GM19463 (cell line): ENCODE measurements around the gene CELF1.
"Not testable (repeated sequence)": the region's sequence is repeated elsewhere in the genome, so short reads cannot be mapped to it uniquely, and the experiment has no call there.

ENCODE experiments used
- ATAC-seq: cut with Tn5 transposase; IDR thresholded peaks from one replicate; pipeline ENCODE4 v1.9.1; 2021; ENCODE audit warnings: mild to moderate bottlenecking, moderate library complexity; ENCODE audit not compliant: unreplicated experiment

Gene CELF1

DNA sequence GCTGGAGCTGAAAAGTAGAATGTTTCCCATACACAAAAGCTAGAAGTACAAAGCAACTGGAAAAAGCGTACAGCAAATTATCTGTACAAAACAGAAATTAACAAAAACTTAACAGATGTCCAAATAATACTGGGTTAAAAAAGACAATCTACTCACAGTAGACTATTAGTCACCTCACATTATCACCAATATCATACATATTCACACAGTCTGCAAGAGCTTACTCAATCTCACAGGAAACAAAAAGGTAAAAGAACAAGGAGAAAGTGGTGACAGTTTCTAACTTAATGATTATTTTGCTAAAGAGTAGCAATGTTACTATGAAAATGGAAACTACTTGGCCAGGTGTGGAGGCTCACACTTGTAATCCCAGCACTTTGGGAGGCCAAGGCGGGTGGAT lies 11.9 kb downstream of the CELF1 start:
- no peak for ATAC-seq

DNA sequence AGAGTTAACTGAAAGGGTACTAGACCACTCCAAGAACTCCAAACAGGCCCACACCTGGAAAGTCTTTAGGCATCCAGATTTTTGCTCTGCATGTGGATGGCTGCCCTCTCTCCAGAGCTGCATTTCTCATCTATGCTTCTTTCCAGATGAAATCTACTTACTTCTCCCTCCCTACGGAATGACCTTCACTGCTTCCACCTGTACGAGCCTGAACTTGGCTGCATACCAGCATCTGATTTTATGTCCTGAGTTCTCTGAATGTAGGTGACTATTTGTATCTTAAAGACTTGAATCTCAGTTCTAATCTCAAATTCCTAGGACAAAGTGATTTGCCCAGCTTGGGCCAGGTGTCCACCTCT lies 13.3 kb downstream of the CELF1 start:
- ATAC-seq = no peak

GRCh38 chr11:47538741-47539565 lies 14.0 kb downstream of the CELF1 start:
- no peak for ATAC-seq

- no peak for ATAC-seq
These were observed 16.0 kb downstream of the CELF1 start for GRCh38 chr11:47536915-47537314.

GRCh38 chr11:47534704-47535251 lies 18.2 kb downstream of the CELF1 start:
- no peak for ATAC-seq

DNA sequence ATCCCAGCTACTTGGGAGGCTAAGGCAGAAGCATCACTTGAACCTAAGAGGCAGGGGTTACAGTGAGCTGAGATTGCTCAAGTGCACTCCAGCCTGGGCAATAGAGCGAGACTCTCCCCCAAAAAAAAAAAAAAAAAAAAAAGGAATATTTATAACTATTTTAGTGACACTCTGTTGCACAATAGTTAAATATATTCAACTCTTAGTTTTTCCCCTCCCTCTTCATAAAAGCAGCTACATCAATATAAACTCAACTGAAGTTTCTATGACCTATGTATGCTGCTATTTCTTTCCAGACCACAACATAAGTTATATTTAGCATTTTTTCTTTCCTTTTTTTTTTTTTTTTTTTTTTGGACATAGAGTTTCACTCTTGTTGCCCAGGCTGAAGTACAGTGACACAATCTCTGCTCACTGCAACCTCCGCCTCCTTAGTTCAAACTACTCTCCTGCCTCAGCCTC lies 19.2 kb downstream of the CELF1 start:
- ATAC-seq = no peak

DNA sequence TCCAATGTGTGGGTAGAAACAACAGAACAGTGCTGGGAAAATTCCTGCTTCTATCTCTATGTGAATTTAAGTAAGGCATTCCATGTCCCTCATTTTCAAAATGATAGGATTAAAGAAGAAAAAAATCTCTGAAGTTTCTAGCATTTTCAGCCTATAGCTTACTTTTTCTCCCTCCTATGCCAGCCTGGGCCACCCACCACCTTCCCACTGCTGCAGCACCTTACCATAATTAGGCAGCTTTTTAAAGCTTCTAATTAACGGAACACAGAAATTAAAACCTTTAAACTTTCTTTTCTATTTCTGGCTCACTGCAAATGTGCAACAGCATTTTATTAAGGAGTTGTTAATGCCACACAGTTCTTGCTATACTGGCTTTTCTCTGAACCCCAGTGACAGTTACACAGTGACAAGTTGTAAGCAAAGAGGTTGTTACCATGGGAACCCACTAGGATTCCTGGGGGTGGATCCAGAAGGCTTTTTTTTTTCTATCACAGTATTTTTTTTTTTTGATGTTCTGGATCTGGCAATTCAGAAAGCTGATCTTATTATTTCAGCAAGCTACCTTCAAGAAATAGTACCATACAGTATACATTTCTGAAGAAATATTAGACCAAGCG lies 20.2 kb downstream of the CELF1 start:
- ATAC-seq = no peak

DNA sequence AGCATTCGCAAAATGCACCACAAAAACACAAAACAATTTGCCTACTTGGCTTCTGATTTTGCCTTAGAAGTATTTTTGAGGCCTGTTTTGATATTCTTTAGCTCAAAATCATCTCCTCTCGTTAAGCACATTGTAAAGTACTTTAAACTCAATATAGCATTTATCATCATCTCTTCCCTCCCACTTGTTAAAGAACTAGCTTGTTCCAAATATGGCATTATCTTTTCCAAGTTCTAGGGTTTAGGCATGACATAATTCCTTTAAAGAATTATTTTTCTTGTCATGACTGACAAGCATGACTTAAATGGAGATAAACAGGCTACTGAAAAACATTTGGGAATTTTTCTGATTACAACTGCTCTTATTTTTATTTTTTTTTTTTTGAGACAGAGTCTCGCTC lies 21.3 kb downstream of the CELF1 start:
- ATAC-seq = no peak

- ATAC-seq = not testable (repeated sequence)
These were observed 22.2 kb downstream of the CELF1 start for GRCh38 chr11:47530721-47531120.

DNA sequence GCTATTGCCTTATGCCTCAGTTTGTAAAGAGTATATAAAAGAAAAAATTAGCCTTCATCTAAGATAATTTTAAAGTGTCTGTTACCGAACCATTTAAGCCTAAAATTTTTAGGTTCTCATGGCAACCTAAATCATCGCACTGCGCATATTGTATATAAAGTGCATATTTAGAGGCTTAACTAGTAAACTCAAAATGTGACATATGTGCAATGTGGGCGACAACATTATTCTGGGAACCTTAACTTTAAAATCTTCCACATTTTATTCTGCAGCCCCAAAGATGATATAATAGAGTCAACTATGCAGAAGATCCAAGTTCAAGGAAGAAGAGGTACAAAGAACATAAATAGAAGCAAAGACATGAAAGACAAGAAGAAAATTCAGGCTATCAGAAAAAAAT lies 23.0 kb downstream of the CELF1 start:
- no peak for ATAC-seq

DNA sequence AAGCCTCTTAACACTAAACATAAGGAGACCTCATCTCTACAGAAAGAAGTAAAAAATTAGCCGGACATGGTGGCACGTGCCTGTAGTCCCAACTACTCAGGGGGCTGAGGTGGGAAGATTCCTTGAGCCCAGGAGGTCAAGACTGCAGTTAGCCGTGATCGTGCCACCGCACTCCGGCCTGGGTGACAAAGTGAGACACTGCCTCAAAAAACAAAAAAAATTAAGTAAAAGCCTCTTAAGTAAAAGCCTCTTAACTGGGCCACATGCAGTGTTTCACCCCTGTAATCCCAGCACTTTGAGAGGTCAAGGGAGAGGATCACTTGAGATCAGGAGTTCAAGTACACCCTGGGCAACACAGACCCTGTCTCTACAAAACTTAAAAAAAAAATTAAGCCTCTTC lies 25.7 kb downstream of the CELF1 start:
- ATAC-seq = no peak

GRCh38 chr11:47526032-47526431 lies 26.9 kb downstream of the CELF1 start:
- ATAC-seq = not testable (repeated sequence)

GRCh38 chr11:47524291-47524874 lies 28.5 kb downstream of the CELF1 start:
- ATAC-seq = no peak

DNA sequence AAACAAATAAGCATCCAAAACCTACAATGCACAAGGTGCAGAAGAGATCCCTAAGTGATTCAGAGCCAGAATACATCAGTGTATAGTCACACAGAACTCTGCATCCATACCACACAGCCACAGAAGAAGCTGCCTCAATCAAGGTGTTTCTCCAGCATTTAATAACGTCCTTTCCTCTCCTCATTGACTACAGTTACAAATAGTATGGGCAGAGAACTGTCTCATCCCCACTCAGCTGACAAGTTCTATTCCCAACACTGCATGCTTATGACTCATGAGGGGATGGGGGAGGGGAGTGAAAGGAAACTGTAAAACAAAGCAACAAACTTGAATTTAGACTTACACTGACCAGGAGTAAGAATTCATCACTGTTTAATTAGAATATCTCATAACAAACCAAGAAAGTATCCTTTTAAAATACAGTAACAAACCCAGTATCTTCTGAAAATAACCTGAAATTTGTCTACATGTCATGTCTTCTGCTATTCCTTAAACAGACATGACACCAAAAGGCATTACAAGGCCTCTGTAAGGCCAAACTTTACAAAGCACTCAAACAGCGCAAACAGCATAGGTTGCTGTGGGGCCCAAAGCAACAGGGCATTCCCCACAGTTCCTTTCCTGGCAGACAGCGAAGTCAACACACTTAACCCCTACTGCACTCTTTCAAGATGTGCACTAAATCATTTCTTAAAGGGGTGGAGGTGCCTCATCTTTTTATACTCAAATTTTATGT lies 29.3 kb downstream of the CELF1 start:
- peak; percentile 54 for ATAC-seq

DNA sequence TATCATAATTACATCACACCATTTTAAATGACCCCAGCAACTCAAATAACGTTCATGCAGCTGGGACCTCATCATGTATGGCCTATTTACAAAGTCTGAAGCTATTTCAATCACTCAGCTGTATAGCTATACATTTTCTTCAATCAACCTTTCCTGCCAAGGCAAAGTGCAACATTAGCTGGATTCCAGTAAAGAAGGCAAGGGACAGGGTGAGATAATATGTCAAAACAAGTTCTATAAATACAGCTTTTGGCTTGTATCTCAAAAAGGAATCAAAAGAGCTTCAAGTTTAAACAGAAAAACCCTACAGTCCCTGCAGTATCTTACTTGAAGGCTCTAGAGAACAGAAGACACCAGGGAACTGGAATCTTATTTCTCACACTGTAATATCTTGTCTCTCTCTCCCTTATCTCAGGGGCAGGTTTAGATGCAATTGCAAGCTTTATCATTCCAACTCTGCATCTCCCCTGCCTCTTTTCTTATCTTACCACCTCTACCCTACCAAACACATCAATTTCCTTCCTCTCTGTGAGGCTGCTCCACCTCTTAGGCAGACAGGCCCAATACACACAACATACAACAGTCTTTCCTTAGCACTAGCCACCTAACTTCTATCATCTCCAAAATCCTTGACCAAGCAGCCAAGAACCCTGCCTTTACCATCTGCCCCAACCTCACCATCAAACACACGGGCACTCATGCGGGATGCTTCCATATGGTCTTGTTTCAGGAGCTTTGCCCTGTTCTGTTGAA lies 34.5 kb downstream of the CELF1 start:
- ATAC-seq = no peak

DNA sequence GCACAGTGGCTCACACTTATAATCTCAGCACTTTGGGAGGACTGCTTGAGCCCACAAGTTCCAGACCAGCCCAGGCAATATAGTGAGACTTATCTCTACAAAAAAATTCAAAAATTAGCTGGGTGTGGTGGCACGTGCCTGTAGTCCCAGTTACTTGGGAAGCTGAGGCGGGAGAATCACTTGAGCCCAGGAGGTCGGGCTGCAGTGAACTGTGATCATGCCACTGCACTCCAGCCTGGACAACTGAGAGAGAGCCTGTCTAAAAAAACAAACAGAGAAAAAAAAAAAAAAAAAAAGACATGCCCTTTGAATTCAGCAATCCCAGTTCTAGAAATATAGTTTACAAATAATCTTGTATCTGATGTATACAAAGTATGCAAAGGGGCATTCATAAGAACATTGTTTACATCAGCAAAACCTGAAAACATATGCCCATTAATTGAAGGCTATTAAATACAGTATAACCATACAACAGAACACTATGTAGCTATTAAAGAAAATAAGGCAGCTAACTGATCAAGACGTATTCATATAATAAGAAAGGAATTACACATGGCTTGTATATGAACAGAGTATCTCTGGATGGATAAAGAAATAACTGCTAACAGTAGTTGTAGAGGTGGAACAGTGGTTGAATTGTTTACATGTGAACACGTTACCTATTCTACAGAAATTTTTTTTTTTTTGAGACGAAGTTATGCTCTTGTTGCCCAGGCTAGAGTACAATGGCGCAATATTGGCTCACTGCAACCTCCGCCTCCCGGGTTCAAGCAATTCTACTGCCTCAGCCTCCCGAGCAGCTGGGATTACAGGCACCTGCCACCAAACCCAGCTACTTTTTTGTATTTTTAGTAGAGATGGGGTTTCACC lies 35.7 kb downstream of the CELF1 start:
- no peak for ATAC-seq

- no peak for ATAC-seq
These were observed 36.8 kb downstream of the CELF1 start for GRCh38 chr11:47516155-47516554.

- peak; percentile 52 for ATAC-seq
These were observed 37.9 kb downstream of the CELF1 start for GRCh38 chr11:47514825-47515647.

GRCh38 chr11:47512701-47513100 lies 40.2 kb downstream of the CELF1 start:
- ATAC-seq = no peak
